Measurements from ENCODE around the gene PXDN.

- TF ChIP-seq POLR2AphosphoS5 (IDR thresholded peaks at IDR 0.05; ENCODE audit: borderline replicate concordance, low read depth, low read length) (no peak), EZH2 (IDR thresholded peaks at IDR 0.05) (no peak), FOXP2 (optimal IDR thresholded peaks at IDR 0.05; ENCODE audit: control extremely low read depth, extremely low read length, insufficient read depth) (no peak)
These were observed 89.5 kb downstream of the PXDN start for GRCh38 chr2:1654696-1655374.
